Measurements from ENCODE around the gene DCDC2B. TPM values are rescaled to one million over a fixed set of nuclear protein-coding genes. Genes with fewer than 3 reads are reported as not detected.

The DCDC2B gene
- total RNA-seq, 1 donor from 2014 or later = not detected

GRCh38 chr1:32228771-32229170, 19.9 kb downstream of the DCDC2B start:
- intact Hi-C loops (cut with micrococcal nuclease) = no loop called here
- H3K9me3 Mint-ChIP-seq = no peaks in the 10 kb centered on the region
- no peak overlapping the region for H3K4me3 Mint-ChIP-seq
- H3K36me3 Mint-ChIP-seq (ENCODE audit: low read depth) = peaks cover 72% of the 10 kb centered on the region
- POLR2A ChIA-PET = interaction anchor here (1.8 kb wide), 1 partner anchor 12 kb away, joined by 4 read pairs; no protein-coding TSS in a partner anchor
- peaks cover 9% of the 10 kb centered on the region for H3K4me1 Mint-ChIP-seq
- DNase-seq (no peak), ATAC-seq (ENCODE audit: low read depth) (no peak)
- CTCF ChIA-PET = interaction anchor here (0.6 to 2.0 kb wide), 3 partner anchors 13 to 165 kb away, joined by 3 to 5 read pairs (median 4); no protein-coding TSS in a partner anchor
- H3K27ac Mint-ChIP-seq = peak overlapping the region; percentile 57
- H3K27me3 Mint-ChIP-seq = no peaks in the 10 kb centered on the region
- TF ChIP-seq, protein P1, sequence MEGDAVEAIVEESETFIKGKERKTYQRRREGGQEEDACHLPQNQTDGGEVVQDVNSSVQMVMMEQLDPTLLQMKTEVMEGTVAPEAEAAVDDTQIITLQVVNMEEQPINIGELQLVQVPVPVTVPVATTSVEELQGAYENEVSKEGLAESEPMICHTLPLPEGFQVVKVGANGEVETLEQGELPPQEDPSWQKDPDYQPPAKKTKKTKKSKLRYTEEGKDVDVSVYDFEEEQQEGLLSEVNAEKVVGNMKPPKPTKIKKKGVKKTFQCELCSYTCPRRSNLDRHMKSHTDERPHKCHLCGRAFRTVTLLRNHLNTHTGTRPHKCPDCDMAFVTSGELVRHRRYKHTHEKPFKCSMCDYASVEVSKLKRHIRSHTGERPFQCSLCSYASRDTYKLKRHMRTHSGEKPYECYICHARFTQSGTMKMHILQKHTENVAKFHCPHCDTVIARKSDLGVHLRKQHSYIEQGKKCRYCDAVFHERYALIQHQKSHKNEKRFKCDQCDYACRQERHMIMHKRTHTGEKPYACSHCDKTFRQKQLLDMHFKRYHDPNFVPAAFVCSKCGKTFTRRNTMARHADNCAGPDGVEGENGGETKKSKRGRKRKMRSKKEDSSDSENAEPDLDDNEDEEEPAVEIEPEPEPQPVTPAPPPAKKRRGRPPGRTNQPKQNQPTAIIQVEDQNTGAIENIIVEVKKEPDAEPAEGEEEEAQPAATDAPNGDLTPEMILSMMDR (IDR thresholded peaks at IDR 0.05) = no peak

GRCh38 chr1:32231843-32232432, 23.0 kb downstream of the DCDC2B start:
- H3K27me3 Mint-ChIP-seq = no peaks in the 10 kb centered on the region
- intact Hi-C loops (cut with micrococcal nuclease) = no loop called here
- no peaks in the 10 kb centered on the region for H3K4me1 Mint-ChIP-seq
- POLR2A ChIA-PET = interaction anchor here (2.7 kb wide), 1 partner anchor 9 kb away, joined by 9 read pairs; no protein-coding TSS in a partner anchor
- DNase-seq = no peak
- H3K27ac Mint-ChIP-seq = no peak overlapping the region
- no peak for ATAC-seq (ENCODE audit: low read depth)
- no peaks in the 10 kb centered on the region for H3K9me3 Mint-ChIP-seq
- peaks cover 54% of the 10 kb centered on the region for H3K36me3 Mint-ChIP-seq (ENCODE audit: low read depth)
- CTCF ChIA-PET = interaction anchor here (1.7 kb wide), 1 partner anchor 17 kb away, joined by 5 read pairs; no protein-coding TSS in a partner anchor
- H3K4me3 Mint-ChIP-seq = no peak overlapping the region
- TF ChIP-seq, protein P1 (IDR thresholded peaks at IDR 0.05) = no peak

GRCh38 chr1:32232558-32233304, 23.8 kb downstream of the DCDC2B start:
- ChIA-PET CTCF (interaction anchor here (1.7 kb wide), 1 partner anchor 16 kb away, joined by 5 read pairs; no protein-coding TSS in a partner anchor), POLR2A (interaction anchor here (2.7 kb wide), 1 partner anchor 8 kb away, joined by 9 read pairs; no protein-coding TSS in a partner anchor)
- H3K36me3 Mint-ChIP-seq (ENCODE audit: low read depth) = peaks cover 48% of the 10 kb centered on the region
- no peak for DNase-seq
- no peak overlapping the region for H3K4me3 Mint-ChIP-seq
- H3K27ac Mint-ChIP-seq = no peak overlapping the region
- intact Hi-C loops (cut with micrococcal nuclease) = no loop called here
- TF ChIP-seq, protein P1 (IDR thresholded peaks at IDR 0.05) = no peak
- no peaks in the 10 kb centered on the region for H3K4me1 Mint-ChIP-seq
- H3K27me3 Mint-ChIP-seq = no peaks in the 10 kb centered on the region
- no peak for ATAC-seq (ENCODE audit: low read depth)
- H3K9me3 Mint-ChIP-seq = no peaks in the 10 kb centered on the region

DNA sequence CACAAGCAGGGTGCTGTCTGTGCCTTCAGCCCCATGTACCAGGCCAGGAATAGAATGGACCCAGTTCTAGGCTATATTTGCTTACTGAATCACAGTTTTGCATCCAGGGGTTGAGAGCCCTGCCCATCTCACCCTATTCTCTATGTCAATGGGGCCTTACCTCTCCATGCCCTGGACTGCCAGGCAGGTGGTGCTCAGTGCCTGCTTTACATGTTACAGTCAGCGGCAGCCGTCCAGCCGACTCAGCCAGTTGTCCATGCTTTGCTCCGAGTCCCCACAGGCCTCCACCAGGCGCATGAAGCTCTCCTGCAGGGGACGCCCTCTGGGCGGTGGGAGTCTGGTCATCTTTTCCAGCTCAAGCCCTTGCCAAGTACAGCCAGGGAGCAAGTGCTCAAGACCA, 25.9 kb downstream of the DCDC2B start:
- POLR2A ChIA-PET = no interaction called here
- peaks cover 28% of the 10 kb centered on the region for H3K36me3 Mint-ChIP-seq (ENCODE audit: low read depth)

More for the DNA sequence above, 25.9 kb downstream of the DCDC2B start:
- H3K27ac Mint-ChIP-seq = no peak overlapping the region
- CTCF ChIA-PET = interaction anchor here (1.0 kb wide), 1 partner anchor 18 kb away, joined by 3 read pairs; no protein-coding TSS in a partner anchor
- DNase-seq (no peak), ATAC-seq (ENCODE audit: low read depth) (no peak)
- TF ChIP-seq, protein P1 (IDR thresholded peaks at IDR 0.05) = no peak
- intact Hi-C loops (cut with micrococcal nuclease) = no loop called here
- no peaks in the 10 kb centered on the region for H3K9me3 Mint-ChIP-seq
- no peak overlapping the region for H3K4me3 Mint-ChIP-seq
- H3K4me1 Mint-ChIP-seq = peaks cover 2% of the 10 kb centered on the region
- H3K27me3 Mint-ChIP-seq = no peaks in the 10 kb centered on the region
